MM.1S (cell line): ENCODE results near the gene CHRM2.

Experiments
- DNase-seq: peaks from one replicate; pipeline ENCODE4 v3.0.0-alpha.2; 2015
- H2AFZ ChIP-seq: fragments of 300-600 bp; sonication (generic); 2 replicates; pipeline ENCODE4 v1.6.0; 2016; ENCODE audit warnings: antibody characterized with exemption, low read length
- H3F3A ChIP-seq: fragments of 300-600 bp; sonication (generic); 2 replicates; pipeline ENCODE4 v1.6.1; 2016; ENCODE audit warnings: mild to moderate bottlenecking, antibody characterized with exemption, low read length, moderate library complexity, mixed read lengths; ENCODE audit not compliant: insufficient read depth
- H3K27ac ChIP-seq: fragments of 300-600 bp; sonication (generic); 2 replicates; pipeline ENCODE4 v1.5.1; 2016; ENCODE audit warnings: mild to moderate bottlenecking, low read length
- H3K27me3 ChIP-seq: fragments of 300-600 bp; sonication (generic); replicated peaks from 2 replicates; pipeline ENCODE4 v1.6.0; 2016; ENCODE audit warnings: low read length; ENCODE audit not compliant: insufficient read depth
- H3K36me3 ChIP-seq: fragments of 300-600 bp; sonication (generic); replicated peaks from 2 replicates; pipeline ENCODE4 v1.6.1; 2016; ENCODE audit warnings: mild to moderate bottlenecking, low read length, mixed read lengths; ENCODE audit not compliant: insufficient read depth
- H3K4me1 ChIP-seq: fragments of 300-600 bp; sonication (generic); 2 replicates; pipeline ENCODE4 v1.6.1; 2016; ENCODE audit warnings: low read length, mixed read lengths
- H3K4me2 ChIP-seq: fragments of 300-600 bp; sonication (generic); 2 replicates; pipeline ENCODE4 v1.6.0; 2016; ENCODE audit warnings: low read depth, low read length
- H3K4me3 ChIP-seq: fragments of 300-600 bp; sonication (generic); 2 replicates; pipeline ENCODE4 v1.5.1; 2016; ENCODE audit warnings: low read length, mixed read lengths
- H3K79me2 ChIP-seq: fragments of 300-600 bp; sonication (generic); 2 replicates; pipeline ENCODE4 v1.6.1; 2016; ENCODE audit warnings: mixed run types, low read length, mixed read lengths
- H3K9ac ChIP-seq: fragments of 300-600 bp; sonication (generic); 2 replicates; pipeline ENCODE4 v1.6.1; 2016; ENCODE audit warnings: low read length, mixed read lengths
- H3K9me2 ChIP-seq: fragments of 300-600 bp; sonication (generic); replicated peaks from 2 replicates; pipeline ENCODE4 v1.6.1; 2016; ENCODE audit warnings: mild to moderate bottlenecking, low read length, mixed read lengths; ENCODE audit not compliant: insufficient read depth
- H3K9me3 ChIP-seq: fragments of 300-600 bp; sonication (generic); replicated peaks from 2 replicates; pipeline ENCODE4 v1.6.1; 2016; ENCODE audit warnings: mild to moderate bottlenecking, low read length, mixed read lengths; ENCODE audit not compliant: insufficient read depth
- H4K20me1 ChIP-seq: fragments of 300-600 bp; sonication (generic); 2 replicates; pipeline ENCODE4 v1.6.1; 2016; ENCODE audit warnings: mild to moderate bottlenecking, low read length, moderate library complexity, mixed read lengths; ENCODE audit not compliant: insufficient read depth
- CTCF ChIP-seq: fragments of 300-600 bp; sonication (generic); IDR thresholded peaks from 2 replicates; pipeline ENCODE4 v1.5.1; 2016; ENCODE audit warnings: antibody characterized with exemption, low read length, mixed read lengths
- EZH2 ChIP-seq: fragments of 300-600 bp; sonication (generic); optimal IDR thresholded peaks from 2 replicates; pipeline ENCODE3; 2017; ENCODE audit warnings: low read depth, mild to moderate bottlenecking, antibody characterized with exemption, low read length, mixed read lengths
- EZH2phosphoT487 ChIP-seq: fragments of 300-600 bp; sonication (generic); IDR thresholded peaks from 2 replicates; pipeline ENCODE4 v1.6.1; 2018; ENCODE audit warnings: antibody characterized with exemption, low read length

CHRM2 gene

DNA sequence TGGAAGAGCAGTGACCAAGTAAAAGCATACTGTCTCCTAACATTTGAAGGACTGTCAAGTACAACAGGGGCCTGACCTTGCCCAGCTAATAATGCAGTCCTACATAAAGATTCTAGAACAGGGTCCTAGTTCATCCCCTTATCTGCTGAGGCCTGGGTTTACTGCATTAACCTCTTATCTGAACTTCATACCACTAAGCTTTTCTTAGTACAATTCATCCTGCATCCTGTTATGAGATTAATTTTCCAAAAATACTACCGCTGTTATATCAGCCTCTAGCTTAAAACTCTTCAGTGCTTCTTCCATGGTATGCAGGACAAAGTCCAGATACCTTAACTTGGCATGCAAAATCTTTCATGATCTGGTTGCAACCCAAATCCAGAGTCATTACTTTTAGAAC is 72.5 kb downstream of the CHRM2 start:
- H3K27me3 ChIP-seq, result no peaks in the 10 kb centered on the region
- no peaks in the 10 kb centered on the region for H4K20me1 ChIP-seq
- no peak overlapping the region for H3K9ac ChIP-seq
- no peaks in the 10 kb centered on the region for H3K9me2 ChIP-seq
- H3K79me2 ChIP-seq, result no peaks in the 10 kb centered on the region
- no peak for TF ChIP-seq EZH2
- TF ChIP-seq CTCF, result no peak
- TF ChIP-seq EZH2phosphoT487, result no peak
- peaks cover 19% of the 10 kb centered on the region; the same call in 1 of the 2 replicates for H3K4me1 ChIP-seq
- no peak for DNase-seq
- H3K27ac ChIP-seq, result no peak overlapping the region
- no peak overlapping the region for H3K4me2 ChIP-seq
- no peaks in the 10 kb centered on the region for H3F3A ChIP-seq
- H3K36me3 ChIP-seq, result no peaks in the 10 kb centered on the region
- H3K9me3 ChIP-seq, result no peaks in the 10 kb centered on the region
- H3K4me3 ChIP-seq, result no peak overlapping the region
- H2AFZ ChIP-seq, result no peak overlapping the region

DNA sequence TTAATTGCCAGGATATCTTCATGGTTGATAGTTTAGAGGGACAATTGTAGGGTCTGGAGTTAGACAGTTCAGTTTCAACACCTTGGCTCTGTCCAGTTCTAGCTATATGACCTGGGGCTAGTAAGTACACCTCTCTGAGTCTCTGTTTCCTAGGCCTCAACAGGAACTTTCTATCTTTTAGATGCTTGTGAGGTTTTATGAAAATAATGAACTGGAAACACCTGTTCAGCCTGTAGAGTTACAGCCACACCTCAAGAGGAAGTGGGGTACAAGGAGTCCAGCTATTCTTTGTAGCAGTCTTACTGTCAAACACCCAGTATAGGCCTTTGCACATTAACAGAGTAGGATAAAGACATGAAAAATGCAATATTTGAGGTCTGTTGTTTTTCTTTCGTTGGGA is 73.4 kb downstream of the CHRM2 start:
- Histone ChIP-seq H3K9me2 (no peaks in the 10 kb centered on the region), H3K9ac (no peak overlapping the region), H3K27me3 (no peaks in the 10 kb centered on the region), H3F3A (no peaks in the 10 kb centered on the region), H3K4me1 (peaks cover 19% of the 10 kb centered on the region; the same call in 1 of the 2 replicates), H3K79me2 (no peaks in the 10 kb centered on the region), H3K27ac (peak overlapping the region; percentile 20; the same call in 1 of the 2 replicates), H3K4me3 (no peak overlapping the region), H3K9me3 (no peaks in the 10 kb centered on the region), H3K36me3 (no peaks in the 10 kb centered on the region), H2AFZ (no peak overlapping the region), H3K4me2 (no peak overlapping the region), H4K20me1 (no peaks in the 10 kb centered on the region)
- peak; percentile 73 for DNase-seq
- TF ChIP-seq EZH2, result no peak
- no peak for TF ChIP-seq EZH2phosphoT487
- TF ChIP-seq CTCF, result no peak

GRCh38 chr7:136942401-136942800 is 73.9 kb downstream of the CHRM2 start:
- no peak overlapping the region for H3K9ac ChIP-seq
- no peak overlapping the region for H2AFZ ChIP-seq
- peaks cover 19% of the 10 kb centered on the region; the same call in 1 of the 2 replicates for H3K4me1 ChIP-seq
- H3K27me3 ChIP-seq, result no peaks in the 10 kb centered on the region
- H3K4me2 ChIP-seq, result no peak overlapping the region
- H3F3A ChIP-seq, result no peaks in the 10 kb centered on the region
- no peaks in the 10 kb centered on the region for H3K9me3 ChIP-seq
- no peak for DNase-seq
- no peaks in the 10 kb centered on the region for H3K36me3 ChIP-seq
- no peak for TF ChIP-seq EZH2
- TF ChIP-seq CTCF, result no peak
- TF ChIP-seq EZH2phosphoT487, result no peak
- no peaks in the 10 kb centered on the region for H3K9me2 ChIP-seq
- no peaks in the 10 kb centered on the region for H3K79me2 ChIP-seq
- no peaks in the 10 kb centered on the region for H4K20me1 ChIP-seq
- peak overlapping the region; percentile 20; the same call in 1 of the 2 replicates for H3K27ac ChIP-seq
- H3K4me3 ChIP-seq, result no peak overlapping the region
